ENCODE measurements around the gene ATXN10. TPM values are rescaled to one million over a fixed set of nuclear protein-coding genes. Genes with fewer than 3 reads are reported as not detected.

The ATXN10 gene
- total and polyA plus RNA-seq, 2 of the 13 experiments (the other 11 are each of a cell fraction or from before 2014, with no cell fraction given): 60.1 to 194 TPM

DNA sequence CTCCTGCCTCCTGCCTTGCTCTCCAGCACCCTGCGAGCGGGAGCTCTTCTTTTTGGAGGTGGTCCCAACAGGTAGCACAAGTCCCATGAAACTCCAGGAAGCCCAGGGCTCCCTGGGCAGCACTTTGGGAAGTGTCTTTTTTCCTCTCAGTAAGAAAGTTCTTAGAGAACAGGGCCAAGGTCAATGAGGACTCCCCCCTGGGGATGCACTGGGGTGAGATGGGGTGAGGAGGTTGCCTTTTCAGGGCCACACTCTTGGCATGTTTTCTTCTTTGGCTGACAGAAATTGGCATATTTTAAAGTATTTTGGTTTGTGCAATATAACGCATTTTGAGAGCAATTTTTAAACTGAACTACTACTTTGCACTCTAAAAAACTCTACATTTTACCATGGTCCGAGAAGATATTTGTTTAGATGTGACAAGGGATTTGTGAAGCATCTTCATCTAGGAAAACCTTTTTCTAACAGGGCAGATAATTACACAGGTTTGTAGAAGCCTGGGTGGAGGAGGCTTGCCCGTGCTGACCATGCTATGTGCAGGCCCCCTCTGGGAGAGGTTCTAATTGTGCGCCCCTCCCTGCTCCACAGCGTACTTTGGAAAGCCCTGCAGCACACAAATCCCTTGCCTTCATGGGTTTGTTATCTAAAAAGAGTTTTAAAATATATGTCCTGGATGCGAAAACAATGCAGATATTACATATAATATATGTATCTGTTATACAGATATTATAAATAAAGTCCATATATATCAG, 165.0 kb downstream of the ATXN10 start:
- FAIRE-seq (no peak), ATAC-seq (no peak)
- no peaks in the 10 kb centered on the region for H3K79me2 ChIP-seq (ENCODE audit: insufficient read depth, low read length)

More for the DNA sequence above, 165.0 kb downstream of the ATXN10 start:
- no TSS peak for BruUV-seq (replicated peaks)
- Histone ChIP-seq H3K27ac (ENCODE audit: extremely low read length, insufficient read depth, low read length) (no peak overlapping the region), H3K9me3 (ENCODE audit: low read length) (no peaks in the 10 kb centered on the region), H3K9ac (ENCODE audit: insufficient read depth, low read depth, low read length) (no peak overlapping the region), H3K36me3 (replicated peaks in 1 of 2; ENCODE audit: control insufficient read depth in 1 of 2, insufficient read depth in 2 of 2, low read length in 2 of 2) (peaks cover 12 to 28% of the 10 kb centered on the region in 2 experiments; a peak in 4 of 5 replicates), H4K20me1 (ENCODE audit: insufficient read depth, low read length) (no peaks in the 10 kb centered on the region), H3K4me1 (ENCODE audit: insufficient read depth, low read length) (peaks cover 5% of the 10 kb centered on the region; the same call in 1 of the 2 replicates), H3K27me3 (ENCODE audit: control insufficient read depth in 1 of 2, insufficient read depth in 2 of 2, low read length in 2 of 2) (no peaks in the 10 kb centered on the region), H3K4me2 (ENCODE audit: low read depth, low read length) (no peak overlapping the region), H3K4me3 (replicated peaks in 1 of 3; ENCODE audit: insufficient read depth in 1 of 3, low read depth in 2 of 3, low read length in 3 of 3) (no peak overlapping the region), H2AFZ (ENCODE audit: low read length) (no peak overlapping the region)
- TF ChIP-seq ZFY (CRISPR knock-in tag; IDR thresholded peaks at IDR 0.05) (no peak), RBAK (CRISPR knock-in tag; IDR thresholded peaks at IDR 0.05) (no peak), ZNF883 (CRISPR knock-in tag; IDR thresholded peaks at IDR 0.05; ENCODE audit: not compliant biosample characterization) (no peak), DMTF1 (CRISPR knock-in tag; IDR thresholded peaks at IDR 0.05) (no peak), ZNF230 (CRISPR knock-in tag; IDR thresholded peaks at IDR 0.05) (no peak)
- TF ChIP-seq, protein P1, sequence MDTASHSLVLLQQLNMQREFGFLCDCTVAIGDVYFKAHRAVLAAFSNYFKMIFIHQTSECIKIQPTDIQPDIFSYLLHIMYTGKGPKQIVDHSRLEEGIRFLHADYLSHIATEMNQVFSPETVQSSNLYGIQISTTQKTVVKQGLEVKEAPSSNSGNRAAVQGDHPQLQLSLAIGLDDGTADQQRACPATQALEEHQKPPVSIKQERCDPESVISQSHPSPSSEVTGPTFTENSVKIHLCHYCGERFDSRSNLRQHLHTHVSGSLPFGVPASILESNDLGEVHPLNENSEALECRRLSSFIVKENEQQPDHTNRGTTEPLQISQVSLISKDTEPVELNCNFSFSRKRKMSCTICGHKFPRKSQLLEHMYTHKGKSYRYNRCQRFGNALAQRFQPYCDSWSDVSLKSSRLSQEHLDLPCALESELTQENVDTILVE (CRISPR knock-in tag; IDR thresholded peaks at IDR 0.05): no peak
- TF ChIP-seq, protein P2, sequence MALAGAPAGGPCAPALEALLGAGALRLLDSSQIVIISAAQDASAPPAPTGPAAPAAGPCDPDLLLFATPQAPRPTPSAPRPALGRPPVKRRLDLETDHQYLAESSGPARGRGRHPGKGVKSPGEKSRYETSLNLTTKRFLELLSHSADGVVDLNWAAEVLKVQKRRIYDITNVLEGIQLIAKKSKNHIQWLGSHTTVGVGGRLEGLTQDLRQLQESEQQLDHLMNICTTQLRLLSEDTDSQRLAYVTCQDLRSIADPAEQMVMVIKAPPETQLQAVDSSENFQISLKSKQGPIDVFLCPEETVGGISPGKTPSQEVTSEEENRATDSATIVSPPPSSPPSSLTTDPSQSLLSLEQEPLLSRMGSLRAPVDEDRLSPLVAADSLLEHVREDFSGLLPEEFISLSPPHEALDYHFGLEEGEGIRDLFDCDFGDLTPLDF (CRISPR knock-in tag; IDR thresholded peaks at IDR 0.05): no peak
- TF ChIP-seq, protein P3, sequence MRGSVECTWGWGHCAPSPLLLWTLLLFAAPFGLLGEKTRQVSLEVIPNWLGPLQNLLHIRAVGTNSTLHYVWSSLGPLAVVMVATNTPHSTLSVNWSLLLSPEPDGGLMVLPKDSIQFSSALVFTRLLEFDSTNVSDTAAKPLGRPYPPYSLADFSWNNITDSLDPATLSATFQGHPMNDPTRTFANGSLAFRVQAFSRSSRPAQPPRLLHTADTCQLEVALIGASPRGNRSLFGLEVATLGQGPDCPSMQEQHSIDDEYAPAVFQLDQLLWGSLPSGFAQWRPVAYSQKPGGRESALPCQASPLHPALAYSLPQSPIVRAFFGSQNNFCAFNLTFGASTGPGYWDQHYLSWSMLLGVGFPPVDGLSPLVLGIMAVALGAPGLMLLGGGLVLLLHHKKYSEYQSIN (CRISPR knock-in tag; IDR thresholded peaks at IDR 0.05; ENCODE audit: borderline replicate concordance): no peak
- 97% methylated on average over 6 of the region's 8 CpGs for WGBS (ENCODE audit: low lambda C conversion rate)
- POLR2A ChIA-PET: no interaction called here
- in situ Hi-C loops (cut with HindIII; ENCODE audit: extremely low pct_ligation_motif_present, low pct_unique_long_range_greater_than_20kb) (no loop called here), intact Hi-C loops (cut with micrococcal nuclease; ENCODE audit: unreplicated experiment) (no loop called here)
- CTCF ChIA-PET (ENCODE audit: low intra/inter-chr PET ratio, low total read pairs): no interaction called here
- no peak for DNase-seq (ENCODE audit: low spot score)

Data from HepG2 (cell line).